HepG2 (cell line): ENCODE measurements around the gene CISD3. TPM values are rescaled to one million over a fixed set of nuclear protein-coding genes. Genes with fewer than 3 reads are reported as not detected.

Experiments used
- AGO1 ChIP-seq: fragments of 200-400 bp; formaldehyde crosslinking; IDR thresholded peaks from 2 replicates; pipeline ENCODE4 v1.6.1; 2017; ENCODE audit warnings: mild to moderate bottlenecking, low read depth, low read length, moderate library complexity; ENCODE audit not compliant: poor library complexity, severe bottlenecking
- CBFB ChIP-seq: sonication (generic); formaldehyde crosslinking; IDR thresholded peaks from 2 replicates; pipeline ENCODE4 v1.4.0; 2020; ENCODE audit warnings: missing genetic modification reagents
- EEA1 ChIP-seq: sonication (generic); formaldehyde crosslinking; IDR thresholded peaks from 2 replicates; pipeline ENCODE4 v1.5.1; 2020; ENCODE audit warnings: mild to moderate bottlenecking, missing genetic modification reagents, borderline replicate concordance
- ELF3 ChIP-seq: IDR thresholded peaks from 2 replicates; pipeline ENCODE4 v1.6.1; 2016; ENCODE audit warnings: missing genetic modification reagents, missing compliant biosample characterization
- ESRRA ChIP-seq: sonication (generic); formaldehyde crosslinking; IDR thresholded peaks from 2 replicates; pipeline ENCODE4 v1.5.1; 2020; ENCODE audit warnings: mild to moderate bottlenecking, low read depth, missing genetic modification reagents
- FOXC1 ChIP-seq: sonication (generic); formaldehyde crosslinking; IDR thresholded peaks from 2 replicates; pipeline ENCODE4 v1.8.0; 2022; ENCODE audit warnings: mild to moderate bottlenecking, missing genetic modification reagents, borderline replicate concordance
- FOXM1 ChIP-seq: sonication (generic); formaldehyde crosslinking; IDR thresholded peaks from 2 replicates; pipeline ENCODE4 v1.5.0; 2020; ENCODE audit warnings: missing genetic modification reagents
- HOXA3 ChIP-seq: sonication (generic); formaldehyde crosslinking; IDR thresholded peaks from 2 replicates; pipeline ENCODE4 v1.5.0; 2020; ENCODE audit warnings: missing genetic modification reagents
- IRX3 ChIP-seq: sonication (generic); formaldehyde crosslinking; IDR thresholded peaks from 2 replicates; pipeline ENCODE4 v1.8.1; 2023; ENCODE audit warnings: mild to moderate bottlenecking, low read depth, missing genetic modification reagents, borderline replicate concordance
- KDM2A ChIP-seq: sonication (generic); formaldehyde crosslinking; IDR thresholded peaks from 2 replicates; pipeline ENCODE4 v1.4.0; 2020; ENCODE audit warnings: low read depth, missing genetic modification reagents, borderline replicate concordance
- MXD1 ChIP-seq: sonication (generic); formaldehyde crosslinking; IDR thresholded peaks from 2 replicates; pipeline ENCODE4 v1.4.0; 2020; ENCODE audit warnings: mild to moderate bottlenecking, missing genetic modification reagents
- MXD4 ChIP-seq: IDR thresholded peaks from 2 replicates; pipeline ENCODE4 v1.6.1; 2016; ENCODE audit warnings: mild to moderate bottlenecking, missing biosample characterization, missing genetic modification reagents
- PHF8 ChIP-seq: sonication (generic); formaldehyde crosslinking; IDR thresholded peaks from 2 replicates; pipeline ENCODE4 v1.5.0; 2020; ENCODE audit warnings: missing genetic modification reagents
- SP5 ChIP-seq: IDR thresholded peaks from 2 replicates; pipeline ENCODE4 v1.6.1; 2016; ENCODE audit warnings: low read depth, borderline replicate concordance
- TBX2 ChIP-seq: sonication (generic); formaldehyde crosslinking; IDR thresholded peaks from 2 replicates; pipeline ENCODE4 v1.5.0; 2020; ENCODE audit warnings: missing genetic modification reagents, mild to moderate bottlenecking, borderline replicate concordance
- TCF7 ChIP-seq: sonication (generic); IDR thresholded peaks from 2 replicates; pipeline ENCODE4 v1.6.1; 2016; ENCODE audit warnings: antibody characterized with exemption, low read depth
- TEAD2 ChIP-seq: sonication (generic); formaldehyde crosslinking; IDR thresholded peaks from 2 replicates; pipeline ENCODE4 v1.9.0; 2021; ENCODE audit warnings: missing genetic modification reagents
- YY1 ChIP-seq: IDR thresholded peaks from 2 replicates; pipeline ENCODE4 v1.6.1; 2011; ENCODE audit warnings: low read length, low read depth, moderate library complexity, mild to moderate bottlenecking; ENCODE audit not compliant: insufficient read depth, insufficient replicate concordance
- ZBTB14 ChIP-seq: sonication (generic); formaldehyde crosslinking; IDR thresholded peaks from 2 replicates; pipeline ENCODE4 v1.4.0; 2020; ENCODE audit warnings: missing genetic modification reagents
- ZBTB20 ChIP-seq: sonication (generic); formaldehyde crosslinking; IDR thresholded peaks from 2 replicates; pipeline ENCODE4 v1.8.1; 2023; ENCODE audit warnings: missing genetic modification reagents, low read depth, mild to moderate bottlenecking, borderline replicate concordance
- ZBTB43 ChIP-seq: sonication (generic); formaldehyde crosslinking; conservative IDR thresholded peaks from 2 replicates; pipeline ENCODE4 v1.4.0; 2020; ENCODE audit warnings: missing genetic modification reagents
- ZNF24 ChIP-seq: fragments of 450-650 bp; IDR thresholded peaks from 2 replicates; pipeline ENCODE4 v1.6.1; 2017; ENCODE audit warnings: antibody characterized with exemption, mild to moderate bottlenecking
- ZNF329 ChIP-seq: sonication (generic); formaldehyde crosslinking; IDR thresholded peaks from 2 replicates; pipeline ENCODE4 v1.9.0; 2021; ENCODE audit warnings: low read depth, mild to moderate bottlenecking, missing genetic modification reagents
- ZNF33A ChIP-seq: sonication (generic); formaldehyde crosslinking; IDR thresholded peaks from 2 replicates; pipeline ENCODE4 v1.5.1; 2020; ENCODE audit warnings: missing genetic modification reagents, mild to moderate bottlenecking, moderate library complexity, borderline replicate concordance
- ZNF501 ChIP-seq: sonication (generic); formaldehyde crosslinking; IDR thresholded peaks from 2 replicates; pipeline ENCODE4 v1.5.1; 2020; ENCODE audit warnings: mild to moderate bottlenecking, moderate library complexity, missing genetic modification reagents
- ZNF503 ChIP-seq: sonication (generic); formaldehyde crosslinking; IDR thresholded peaks from 2 replicates; pipeline ENCODE4 v1.4.0; 2020; ENCODE audit warnings: missing genetic modification reagents
- ZSCAN30 ChIP-seq: sonication (generic); formaldehyde crosslinking; IDR thresholded peaks from 2 replicates; pipeline ENCODE4 v1.5.0; 2020; ENCODE audit warnings: mild to moderate bottlenecking, missing genetic modification reagents
- polyA plus RNA-seq, 8 experiments: library from polyadenylated mRNA; depleted of rRNA in 3 of 8; stranded (reverse) in 7 of 8; unstranded in 1 of 8; fragments of >200 nt; fragmentation: Illumina TruSeq in 4 of 8; extraction: Trizol in 4 of 8; gene quantifications; 2 replicates each; pipeline versions ENCODE4 v1.2.1 to v1.2.3, GENCODE V29; 2011 to 2016; ENCODE audit warnings: low read depth in 4 of 8, missing spikeins in 1 of 8, mixed read lengths in 1 of 8; ENCODE audit not compliant: insufficient read depth in 1 of 8
- total RNA-seq, 5 experiments: library from RNA; depleted of rRNA; stranded (reverse); fragments of >200 nt; fragmentation: Illumina TruSeq; extraction: Trizol; gene quantifications; 2 replicates each; pipeline ENCODE4 v1.2.3, GENCODE V29; 2016; ENCODE audit warnings: low read depth in 1 of 5

The CISD3 gene
- total and polyA plus RNA-seq, 2 of the 13 experiments (the other 11 are each of a cell fraction or from before 2014, with no cell fraction given): 30.0 to 34.1 TPM

GRCh38 chr17:38729886-38730525 is at the start of gene CISD3 (continued):
- TF ChIP-seq EEA1 (CRISPR knock-in tag) (peak; percentile 7; the same call in 1 of the 2 replicates), SP5 (CRISPR knock-in tag) (peak; percentile 64; the same call in 1 of the 2 replicates), ZNF24 (peak; percentile 61; the same call in 1 of the 2 replicates), ZNF33A (no peak), ZBTB14 (peak; percentile 57; the same call in 1 of the 2 replicates), TCF7 (no peak), HOXA3 (CRISPR knock-in tag) (peak; percentile 78), AGO1 (peak; percentile 99), MXD1 (CRISPR knock-in tag) (peak; percentile 85), ZBTB43 (CRISPR knock-in tag) (peak; percentile 73), ZNF329 (CRISPR knock-in tag) (peak; percentile 74; the same call in 1 of the 2 replicates), ESRRA (CRISPR knock-in tag) (peak; percentile 62; the same call in 1 of the 2 replicates), FOXM1 (CRISPR knock-in tag) (no peak), ZNF501 (no peak), TBX2 (peak; percentile 45; the same call in 1 of the 2 replicates), IRX3 (CRISPR knock-in tag) (no peak), ZBTB20 (CRISPR knock-in tag) (0 out of 2 replicates have a peak, but pooled peaks have one; percentile 49), YY1 (peak; percentile 87), ZSCAN30 (CRISPR knock-in tag) (no peak), CBFB (CRISPR knock-in tag) (peak; percentile 77), TEAD2 (CRISPR knock-in tag) (no peak), ZNF503 (CRISPR knock-in tag) (peak; percentile 58; the same call in 1 of the 2 replicates), PHF8 (peak; percentile 64), MXD4 (peak; percentile 66; the same call in 1 of the 2 replicates), ELF3 (CRISPR knock-in tag) (peak; percentile 74), FOXC1 (CRISPR knock-in tag) (no peak), KDM2A (CRISPR knock-in tag) (peak; percentile 99)
